Stimulated activated naive CD8-positive, alpha-beta T cell treated with anti-CD3 and anti-CD28 coated beads, Interleukin-15, Interleukin-2, amounts not matched to agents 100 ng/mL and 50 ng/mL, for 24 hours (primary cell): ENCODE measurements around the gene GNG7.
"Not testable (repeated sequence)": the region's sequence is repeated elsewhere in the genome, so short reads cannot be mapped to it uniquely, and the experiment has no call there.

Experiments used
- H3K27ac Mint-ChIP-seq: one replicate; pipeline ENCODE4 v1.8.0; 2021; ENCODE audit warnings: mild to moderate bottlenecking, mixed read lengths
- H3K27me3 Mint-ChIP-seq: one replicate; pipeline ENCODE4 v1.8.0; 2021; ENCODE audit warnings: mixed read lengths
- H3K36me3 Mint-ChIP-seq: one replicate; pipeline ENCODE4 v1.8.0; 2021; ENCODE audit warnings: low read depth, mixed read lengths
- H3K4me1 Mint-ChIP-seq: one replicate; pipeline ENCODE4 v1.8.0; 2021; ENCODE audit warnings: low read depth, mixed read lengths
- H3K4me3 Mint-ChIP-seq: one replicate; pipeline ENCODE4 v1.8.0; 2021; ENCODE audit warnings: mild to moderate bottlenecking, mixed read lengths
- H3K9me3 Mint-ChIP-seq: one replicate; pipeline ENCODE4 v1.8.0; 2021; ENCODE audit warnings: mixed read lengths

Gene GNG7

DNA sequence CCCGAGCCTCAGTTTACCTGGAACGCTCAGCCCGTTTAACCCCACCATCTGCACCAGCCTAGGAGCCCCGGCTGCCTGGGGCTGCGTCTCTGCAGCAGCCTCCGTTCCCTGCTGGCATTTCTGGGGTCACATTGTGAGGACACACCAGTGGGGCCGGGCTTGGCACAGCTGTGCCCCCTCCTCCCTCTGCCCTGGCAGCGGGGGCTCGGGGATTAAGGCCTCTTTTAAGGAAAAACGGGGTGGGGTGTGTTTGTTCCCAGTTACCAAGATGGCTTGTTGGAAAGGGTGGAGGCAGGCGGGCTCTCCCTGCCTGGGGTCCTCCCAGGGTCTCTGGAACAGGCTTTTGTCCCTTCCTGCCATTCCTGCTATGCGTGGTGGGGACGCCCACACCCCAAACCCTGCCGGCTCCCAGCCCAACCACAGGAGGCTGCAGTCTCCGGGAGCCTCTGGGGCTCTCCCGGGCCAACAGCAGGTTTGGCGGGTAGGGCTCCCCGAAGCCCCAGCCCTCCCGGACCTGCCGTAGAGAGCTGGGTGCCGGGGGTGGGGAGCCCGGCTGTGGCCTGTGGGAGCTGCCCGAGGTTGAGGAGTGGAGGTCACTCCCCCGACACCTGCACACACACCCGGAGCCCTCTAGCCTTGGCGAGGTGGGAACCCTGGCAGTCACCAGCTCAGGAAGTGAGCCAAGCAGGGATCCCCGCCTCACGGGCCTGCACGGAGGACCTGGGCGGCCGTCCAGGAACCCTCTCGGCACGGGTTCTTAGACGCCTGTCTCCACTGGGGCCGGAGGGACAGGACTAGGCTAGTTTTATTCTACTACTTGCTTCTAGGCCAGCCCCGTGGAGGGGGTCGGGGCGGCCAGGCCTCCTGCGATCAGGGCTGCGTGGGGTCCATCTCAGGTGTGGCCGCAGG lies 189.7 kb downstream of the GNG7 start:
- H3K27me3 Mint-ChIP-seq = no peaks in the 10 kb centered on the region
- H3K4me3 Mint-ChIP-seq = no peak overlapping the region
- no peak overlapping the region for H3K27ac Mint-ChIP-seq
- H3K9me3 Mint-ChIP-seq = no peaks in the 10 kb centered on the region
- no peaks in the 10 kb centered on the region for H3K36me3 Mint-ChIP-seq
- peaks cover 4% of the 10 kb centered on the region for H3K4me1 Mint-ChIP-seq

DNA sequence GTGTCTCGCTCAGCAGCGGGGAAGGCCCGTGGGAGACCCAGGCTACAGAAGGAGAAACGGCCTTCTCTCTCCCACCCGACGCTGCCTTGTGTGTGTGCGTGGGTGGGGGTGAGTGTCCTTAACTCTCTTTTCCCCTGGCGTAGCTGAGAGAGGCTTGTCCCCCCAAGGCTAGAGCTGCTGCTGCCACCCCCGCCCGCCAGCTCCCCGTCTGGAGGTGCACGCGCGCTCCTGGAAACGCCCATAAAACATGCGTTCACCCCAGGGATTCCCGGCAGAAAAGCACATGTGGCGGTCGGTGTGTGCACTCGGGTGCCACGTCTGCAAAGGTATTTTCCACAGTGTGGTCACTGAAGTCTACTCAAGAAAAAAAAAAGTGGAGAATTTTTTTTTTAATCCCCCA lies 190.5 kb downstream of the GNG7 start:
- H3K4me1 Mint-ChIP-seq = peaks cover 9% of the 10 kb centered on the region
- no peak overlapping the region for H3K27ac Mint-ChIP-seq
- no peaks in the 10 kb centered on the region for H3K9me3 Mint-ChIP-seq
- no peak overlapping the region for H3K4me3 Mint-ChIP-seq
- H3K27me3 Mint-ChIP-seq = no peaks in the 10 kb centered on the region
- no peaks in the 10 kb centered on the region for H3K36me3 Mint-ChIP-seq

DNA sequence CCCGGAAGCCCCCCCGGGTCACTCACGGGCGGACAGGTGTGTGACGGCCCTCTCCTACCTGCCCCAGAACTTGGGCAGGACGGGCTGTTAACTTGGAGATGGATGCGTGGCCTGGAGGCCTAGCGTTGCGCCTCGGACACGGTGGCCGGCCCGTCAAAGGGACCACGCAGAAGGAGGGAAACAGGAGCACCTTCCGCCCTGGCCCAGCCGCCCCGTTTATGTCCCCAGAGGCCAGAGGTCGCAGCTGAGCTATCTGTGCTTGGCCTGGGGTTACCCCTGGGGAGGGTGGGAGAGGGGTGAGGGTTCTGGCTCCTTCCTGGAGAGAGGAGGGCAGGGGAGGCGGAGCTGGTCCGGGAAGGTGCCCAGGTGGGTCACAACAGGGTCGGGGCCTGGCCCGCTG lies 190.9 kb downstream of the GNG7 start:
- Mint-ChIP-seq H3K4me3 (no peak overlapping the region), H3K4me1 (peaks cover 10% of the 10 kb centered on the region), H3K27ac (no peak overlapping the region), H3K36me3 (no peaks in the 10 kb centered on the region), H3K9me3 (no peaks in the 10 kb centered on the region), H3K27me3 (no peaks in the 10 kb centered on the region)

DNA sequence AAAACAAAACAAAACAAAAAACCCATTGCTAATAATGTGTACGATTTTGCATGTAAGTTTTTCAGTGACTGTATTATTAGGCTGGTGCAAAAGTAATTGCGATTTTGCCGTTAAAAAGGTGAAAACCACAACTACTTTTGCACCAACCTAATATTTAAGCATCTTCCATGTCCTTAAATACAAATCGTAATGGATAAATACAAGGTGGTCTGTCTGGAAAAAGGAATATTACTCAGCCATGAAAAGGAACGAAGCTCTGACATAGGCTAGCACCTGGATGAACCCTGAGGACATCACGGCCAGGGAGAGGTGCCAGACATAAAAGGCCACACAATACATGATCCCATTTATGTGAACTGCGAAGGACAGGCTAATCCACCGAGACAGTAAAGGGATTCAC lies 193.4 kb downstream of the GNG7 start:
- Mint-ChIP-seq H3K27ac (no peak overlapping the region), H3K4me3 (no peak overlapping the region), H3K9me3 (no peaks in the 10 kb centered on the region), H3K36me3 (no peaks in the 10 kb centered on the region), H3K27me3 (no peaks in the 10 kb centered on the region), H3K4me1 (peaks cover 18% of the 10 kb centered on the region)

DNA sequence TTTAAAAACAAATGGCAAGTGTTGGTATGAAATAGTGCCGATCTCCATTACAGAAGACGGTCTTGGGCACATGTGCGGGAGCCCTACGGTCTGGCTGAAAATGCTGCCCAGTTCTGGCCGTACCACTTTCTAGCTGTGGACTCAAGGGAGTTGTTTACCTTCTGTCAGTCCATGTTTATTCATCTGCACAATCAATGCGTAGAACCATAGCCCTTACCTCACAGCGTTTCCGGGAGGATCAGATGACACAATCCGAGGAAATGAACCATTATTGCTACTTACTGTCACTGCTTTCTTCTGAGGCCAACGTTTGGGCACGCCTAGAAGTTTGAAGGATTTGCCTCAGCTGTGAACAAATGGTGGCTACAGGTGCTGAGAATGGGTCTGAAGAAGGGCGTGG lies 195.4 kb downstream of the GNG7 start:
- H3K27ac Mint-ChIP-seq = no peak overlapping the region

DNA sequence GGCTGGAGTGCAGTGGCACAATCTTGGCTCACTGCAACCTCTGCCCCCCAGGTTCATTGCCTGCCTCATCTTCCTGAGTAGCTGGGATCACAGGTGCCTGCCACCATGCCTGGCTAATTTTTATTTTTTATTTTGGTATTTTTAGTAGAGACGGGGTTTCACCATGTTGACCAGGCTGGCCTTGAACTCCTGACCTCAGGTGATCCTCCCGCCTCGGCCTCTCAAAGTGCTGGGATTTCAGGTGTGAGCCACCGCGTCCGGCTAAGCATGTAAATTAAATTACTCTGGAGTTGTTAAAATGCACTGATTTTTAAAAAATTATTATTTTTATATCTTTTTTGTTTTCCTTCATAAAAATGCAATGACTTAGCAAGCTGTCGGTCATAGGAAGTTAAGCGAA lies 195.8 kb downstream of the GNG7 start:
- H3K4me3 Mint-ChIP-seq, H3K9me3 Mint-ChIP-seq, H3K36me3 Mint-ChIP-seq, H3K27me3 Mint-ChIP-seq, H3K27ac Mint-ChIP-seq: not testable (repeated sequence)
- peaks cover 33% of the 10 kb centered on the region for H3K4me1 Mint-ChIP-seq

More for the DNA sequence above, 195.4 kb downstream of the GNG7 start:
- Mint-ChIP-seq H3K9me3 (no peaks in the 10 kb centered on the region), H3K4me1 (peaks cover 33% of the 10 kb centered on the region), H3K27me3 (no peaks in the 10 kb centered on the region), H3K4me3 (peak overlapping the region; percentile 35), H3K36me3 (no peaks in the 10 kb centered on the region)

DNA sequence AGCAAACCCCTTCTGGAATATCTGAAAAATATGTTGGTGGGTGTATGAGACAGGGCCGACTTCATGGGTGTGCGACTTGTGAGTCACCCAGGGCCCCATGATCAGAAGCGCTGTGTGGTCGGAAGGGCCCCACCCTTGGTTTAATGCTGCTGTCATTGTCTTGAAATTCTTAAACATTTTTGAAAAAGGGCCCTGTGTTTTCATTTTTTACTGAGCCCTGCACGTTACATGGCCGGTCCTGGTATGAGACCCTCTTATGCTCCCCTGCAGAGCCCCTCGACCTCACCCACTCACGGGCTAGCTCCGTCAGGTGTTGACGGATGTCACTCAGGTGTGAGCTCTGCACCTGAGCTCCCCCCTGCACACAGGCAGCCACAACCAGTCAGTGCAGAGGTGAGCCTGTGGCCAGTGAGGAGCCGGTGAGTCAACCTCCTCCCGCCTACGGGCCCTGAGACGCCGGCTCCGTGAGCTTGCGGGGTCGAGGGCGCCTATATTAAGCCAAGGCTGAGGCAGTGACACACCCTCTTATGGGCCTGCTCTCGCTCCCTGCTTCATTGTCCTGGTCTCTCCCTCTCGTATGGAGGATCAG lies 198.9 kb downstream of the GNG7 start:
- H3K36me3 Mint-ChIP-seq = no peaks in the 10 kb centered on the region
- peaks cover 33% of the 10 kb centered on the region for H3K4me1 Mint-ChIP-seq
- peak overlapping the region; percentile 83 for H3K27ac Mint-ChIP-seq
- H3K9me3 Mint-ChIP-seq = no peaks in the 10 kb centered on the region
- peak overlapping the region; percentile 62 for H3K4me3 Mint-ChIP-seq
- H3K27me3 Mint-ChIP-seq = peaks cover 3% of the 10 kb centered on the region

DNA sequence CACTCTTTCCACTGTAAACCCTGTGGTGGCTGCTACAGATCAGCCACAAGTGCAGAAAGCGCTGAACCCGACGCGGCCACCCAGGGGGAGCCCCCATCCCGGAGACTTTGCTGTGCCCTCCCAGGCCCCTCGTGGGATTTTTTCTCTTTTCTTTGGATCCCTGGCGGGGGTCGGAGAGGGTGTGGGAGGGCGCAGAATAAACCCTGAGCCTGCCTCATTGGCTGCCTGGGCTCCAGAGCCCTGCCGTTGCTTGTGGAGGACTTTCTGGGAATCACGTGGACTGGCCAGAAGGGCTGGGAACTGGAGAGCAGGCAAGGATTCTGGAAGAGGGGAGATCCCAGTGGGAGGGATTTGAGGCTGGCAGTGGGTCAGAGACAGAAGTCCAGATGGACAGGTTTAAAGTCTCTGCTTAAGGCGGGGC lies 201.6 kb downstream of the GNG7 start:
- Mint-ChIP-seq H3K9me3 (no peaks in the 10 kb centered on the region), H3K36me3 (no peaks in the 10 kb centered on the region), H3K4me1 (peaks cover 29% of the 10 kb centered on the region), H3K27me3 (peaks cover 3% of the 10 kb centered on the region), H3K27ac (no peak overlapping the region), H3K4me3 (no peak overlapping the region)

DNA sequence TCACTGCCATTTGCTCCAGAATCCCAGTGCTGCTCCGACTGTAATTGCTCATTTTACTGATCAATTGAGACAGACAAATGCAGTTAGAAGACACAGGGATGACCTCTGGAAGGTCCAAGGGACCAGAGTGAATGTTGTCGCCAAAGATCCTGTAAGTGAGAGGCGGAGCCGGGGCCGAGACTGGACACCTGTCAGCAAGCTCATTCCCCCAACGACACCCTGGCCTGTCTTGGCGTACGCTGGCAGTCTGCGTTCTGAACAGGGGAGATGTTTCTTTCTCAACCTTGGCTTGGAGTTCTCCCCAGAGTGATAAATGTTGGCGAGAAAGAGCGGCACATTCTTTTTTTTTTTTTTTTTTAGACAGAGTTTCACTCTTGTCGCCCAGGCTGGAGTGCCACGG lies 202.3 kb downstream of the GNG7 start:
- Mint-ChIP-seq H3K27me3 (peaks cover 3% of the 10 kb centered on the region), H3K4me1 (peaks cover 31% of the 10 kb centered on the region), H3K36me3 (no peaks in the 10 kb centered on the region), H3K27ac (no peak overlapping the region), H3K4me3 (no peak overlapping the region), H3K9me3 (no peaks in the 10 kb centered on the region)

DNA sequence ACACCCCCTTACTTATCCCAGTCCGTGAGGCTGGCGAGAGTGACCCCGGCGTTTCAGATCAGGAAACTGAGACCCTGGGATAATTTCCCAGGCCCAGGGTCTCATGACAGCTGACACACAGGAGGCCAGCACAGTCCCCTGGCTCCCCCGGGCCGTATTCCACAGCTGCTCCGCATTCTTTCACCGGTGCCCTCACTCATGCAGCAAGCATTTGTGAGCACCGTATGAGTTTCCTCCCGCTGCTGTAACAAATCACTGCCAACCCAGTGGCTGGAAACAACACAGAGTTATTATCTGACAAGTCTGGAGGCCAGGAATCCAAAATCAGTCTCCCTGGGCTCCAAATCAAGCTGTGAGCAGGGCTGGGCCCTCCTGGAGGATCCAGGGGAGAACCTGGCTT lies 205.3 kb downstream of the GNG7 start:
- Mint-ChIP-seq H3K27me3 (peaks cover 22% of the 10 kb centered on the region), H3K4me1 (peaks cover 22% of the 10 kb centered on the region), H3K27ac (no peak overlapping the region)

DNA sequence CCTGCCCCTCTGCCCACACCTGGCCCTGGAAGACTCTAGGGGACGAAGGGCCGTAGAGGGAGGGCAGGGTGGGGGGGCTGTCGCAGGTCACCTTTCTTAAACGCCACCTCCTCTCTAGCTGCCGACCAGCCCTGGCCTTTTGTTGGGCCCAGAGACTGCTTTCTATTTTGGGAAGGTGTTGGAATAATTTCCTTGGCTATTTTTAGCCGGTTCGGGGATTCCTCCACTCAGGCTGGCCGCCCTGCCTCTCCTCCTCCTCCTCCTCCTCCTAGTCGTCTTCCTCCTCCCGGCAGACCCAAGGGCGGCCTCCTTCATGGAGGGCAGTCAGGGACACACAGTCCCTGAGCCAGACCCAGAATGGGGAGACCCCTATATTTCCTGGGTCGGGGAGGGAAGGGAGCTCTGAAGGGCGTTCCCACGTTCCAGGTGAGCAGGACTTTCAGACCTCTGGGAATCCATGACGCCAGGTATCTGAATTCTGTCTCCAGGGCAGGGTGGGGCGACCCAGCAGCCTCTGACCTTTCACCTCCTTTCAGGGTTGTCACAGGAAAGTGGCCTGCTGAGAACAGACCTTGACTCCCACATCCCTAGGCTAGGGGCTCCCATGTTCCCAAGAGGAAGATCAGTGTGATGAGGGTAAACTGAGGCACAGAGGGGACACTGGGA lies 206.7 kb downstream of the GNG7 start:
- no peaks in the 10 kb centered on the region for H3K9me3 Mint-ChIP-seq
- H3K27me3 Mint-ChIP-seq = peaks cover 32% of the 10 kb centered on the region
- H3K4me1 Mint-ChIP-seq = peaks cover 26% of the 10 kb centered on the region
- no peak overlapping the region for H3K4me3 Mint-ChIP-seq
- H3K36me3 Mint-ChIP-seq = no peaks in the 10 kb centered on the region
- H3K27ac Mint-ChIP-seq = no peak overlapping the region

More for the DNA sequence above, 205.3 kb downstream of the GNG7 start:
- H3K9me3 Mint-ChIP-seq = no peaks in the 10 kb centered on the region
- no peak overlapping the region for H3K4me3 Mint-ChIP-seq
- H3K36me3 Mint-ChIP-seq = no peaks in the 10 kb centered on the region

DNA sequence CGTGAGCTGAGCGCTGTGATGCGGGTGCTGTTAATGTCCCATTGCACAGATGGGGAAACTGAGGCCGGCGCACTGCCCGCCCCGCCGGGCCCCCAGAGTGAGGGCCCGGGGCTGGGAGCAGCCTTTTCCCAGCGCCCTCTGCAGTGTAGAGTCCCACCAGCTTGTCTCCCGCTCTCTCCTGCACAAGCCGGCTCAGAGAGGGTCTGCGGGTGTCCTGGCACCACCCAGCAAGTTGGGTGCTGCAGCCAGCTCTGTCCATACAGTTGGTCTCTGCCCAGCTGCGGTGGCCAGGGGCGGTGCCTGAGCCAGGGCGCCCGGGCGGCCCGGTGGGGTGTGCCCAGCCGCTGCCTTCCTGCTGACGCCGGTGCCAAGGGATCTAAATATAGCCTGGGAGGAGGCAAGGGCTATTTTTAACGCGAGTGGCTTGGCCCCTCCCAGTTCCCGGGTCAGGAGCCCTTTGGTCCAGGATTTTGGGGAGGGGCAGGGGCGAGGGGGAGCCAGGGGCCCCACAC lies 207.3 kb downstream of the GNG7 start:
- Mint-ChIP-seq H3K27ac (no peak overlapping the region), H3K9me3 (no peaks in the 10 kb centered on the region), H3K4me1 (peaks cover 26% of the 10 kb centered on the region), H3K27me3 (peaks cover 35% of the 10 kb centered on the region), H3K36me3 (no peaks in the 10 kb centered on the region), H3K4me3 (peak overlapping the region; percentile 59)

DNA sequence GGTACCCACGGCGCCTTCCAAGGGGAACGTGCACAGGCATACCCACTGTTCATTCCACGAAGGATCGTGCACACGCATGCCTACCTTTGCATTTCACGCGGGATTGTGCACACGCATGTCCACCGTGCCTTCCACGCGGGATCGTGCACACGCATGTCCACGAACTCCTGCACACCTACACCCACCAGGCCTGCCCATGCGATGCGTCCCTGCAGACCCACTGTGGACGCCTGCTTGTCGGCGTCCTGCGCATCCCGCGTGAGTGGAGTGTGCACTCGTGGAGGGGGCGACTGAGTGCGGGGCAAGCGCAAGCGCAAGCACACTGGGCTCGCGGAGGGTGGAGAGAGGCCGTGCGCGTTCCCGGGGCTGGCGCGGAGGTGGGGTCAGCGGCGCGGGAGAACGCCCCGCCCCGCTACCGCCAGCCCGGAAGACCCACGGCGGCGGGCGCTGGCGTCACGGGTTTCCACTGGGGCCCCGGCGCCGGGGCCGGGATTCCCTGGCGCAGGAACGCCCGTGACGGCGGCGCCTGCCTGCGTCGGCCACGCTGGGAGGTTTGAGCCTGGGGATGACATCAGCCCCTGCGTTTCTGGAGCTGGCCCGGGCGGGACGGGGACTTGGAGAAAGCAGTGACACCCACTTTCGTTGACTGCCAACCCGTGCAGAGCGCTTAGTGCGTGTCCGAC lies 207.9 kb downstream of the GNG7 start:
- H3K27ac Mint-ChIP-seq = no peak overlapping the region
- H3K9me3 Mint-ChIP-seq = no peaks in the 10 kb centered on the region
- H3K36me3 Mint-ChIP-seq = no peaks in the 10 kb centered on the region
- H3K27me3 Mint-ChIP-seq = peaks cover 36% of the 10 kb centered on the region
- H3K4me1 Mint-ChIP-seq = peaks cover 29% of the 10 kb centered on the region
- H3K4me3 Mint-ChIP-seq = peak overlapping the region; percentile 60

DNA sequence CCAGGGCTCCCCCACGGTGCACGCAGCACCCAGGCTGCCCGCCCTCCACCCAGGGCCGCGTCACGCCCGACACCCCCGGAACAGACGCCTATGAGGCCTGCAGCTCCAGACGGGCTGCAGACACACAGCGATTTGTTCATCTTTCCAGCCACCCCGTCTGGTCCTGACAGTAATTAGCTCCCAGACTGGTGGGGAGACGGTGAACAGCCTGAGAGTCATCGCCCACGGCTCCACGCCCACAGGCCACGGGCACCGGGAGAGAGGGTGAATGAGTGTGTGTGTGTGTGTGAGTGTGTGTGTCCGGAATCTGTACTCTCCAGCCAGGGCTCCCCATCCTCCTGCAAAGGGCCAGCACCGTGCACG lies 208.4 kb downstream of the GNG7 start:
- Mint-ChIP-seq H3K4me1 (peaks cover 32% of the 10 kb centered on the region), H3K36me3 (no peaks in the 10 kb centered on the region), H3K27me3 (peaks cover 39% of the 10 kb centered on the region), H3K9me3 (no peaks in the 10 kb centered on the region), H3K4me3 (peak overlapping the region; percentile 60), H3K27ac (no peak overlapping the region)

DNA sequence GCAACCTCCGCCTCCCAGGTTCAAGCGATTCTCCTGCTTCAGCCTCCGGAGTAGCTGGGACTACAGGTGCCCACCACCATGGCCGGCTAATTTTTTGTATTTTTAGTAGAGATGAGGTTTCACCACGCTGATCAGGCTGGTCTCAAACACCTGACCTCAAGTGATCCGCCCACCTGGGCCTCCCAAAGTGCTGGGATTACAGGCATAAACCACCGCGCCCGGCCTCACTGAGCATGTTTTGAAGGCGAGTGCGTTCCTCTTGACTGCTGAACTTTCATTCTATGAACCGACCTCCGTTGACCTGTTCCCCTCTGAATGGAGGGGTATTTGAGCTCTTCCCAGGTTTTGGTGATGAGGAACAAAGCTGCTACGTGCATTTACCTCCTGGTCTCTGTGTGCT lies 209.0 kb downstream of the GNG7 start:
- Mint-ChIP-seq H3K4me1 (peaks cover 35% of the 10 kb centered on the region), H3K27me3 (peaks cover 43% of the 10 kb centered on the region), H3K4me3 (peak overlapping the region; percentile 60)
- H3K9me3 Mint-ChIP-seq, H3K27ac Mint-ChIP-seq, H3K36me3 Mint-ChIP-seq: not testable (repeated sequence)
